ENCODE data around the gene HOXB13.

DNA sequence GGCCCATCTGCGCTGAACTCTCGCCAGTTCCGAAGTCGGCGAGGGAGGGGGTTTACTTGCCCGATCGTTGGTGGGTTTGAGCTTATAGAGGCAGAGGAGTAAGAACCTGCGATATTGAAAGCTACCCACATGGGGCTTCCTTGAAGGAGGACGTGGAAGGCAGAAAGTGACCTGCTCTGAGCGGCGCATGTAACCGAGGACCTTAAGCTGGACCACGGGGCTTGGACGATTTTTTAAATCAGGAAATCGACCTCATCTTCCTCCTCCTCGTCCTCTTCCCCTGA, 3.6 kb downstream of the HOXB13 start:
- TF ChIP-seq, protein P1, sequence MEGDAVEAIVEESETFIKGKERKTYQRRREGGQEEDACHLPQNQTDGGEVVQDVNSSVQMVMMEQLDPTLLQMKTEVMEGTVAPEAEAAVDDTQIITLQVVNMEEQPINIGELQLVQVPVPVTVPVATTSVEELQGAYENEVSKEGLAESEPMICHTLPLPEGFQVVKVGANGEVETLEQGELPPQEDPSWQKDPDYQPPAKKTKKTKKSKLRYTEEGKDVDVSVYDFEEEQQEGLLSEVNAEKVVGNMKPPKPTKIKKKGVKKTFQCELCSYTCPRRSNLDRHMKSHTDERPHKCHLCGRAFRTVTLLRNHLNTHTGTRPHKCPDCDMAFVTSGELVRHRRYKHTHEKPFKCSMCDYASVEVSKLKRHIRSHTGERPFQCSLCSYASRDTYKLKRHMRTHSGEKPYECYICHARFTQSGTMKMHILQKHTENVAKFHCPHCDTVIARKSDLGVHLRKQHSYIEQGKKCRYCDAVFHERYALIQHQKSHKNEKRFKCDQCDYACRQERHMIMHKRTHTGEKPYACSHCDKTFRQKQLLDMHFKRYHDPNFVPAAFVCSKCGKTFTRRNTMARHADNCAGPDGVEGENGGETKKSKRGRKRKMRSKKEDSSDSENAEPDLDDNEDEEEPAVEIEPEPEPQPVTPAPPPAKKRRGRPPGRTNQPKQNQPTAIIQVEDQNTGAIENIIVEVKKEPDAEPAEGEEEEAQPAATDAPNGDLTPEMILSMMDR (IDR thresholded peaks at IDR 0.05), result no peak
- TF ChIP-seq POLR2A (IDR thresholded peaks at IDR 0.05), result no peak

Data from thyroid gland (tissue), 4 donors.